Effector memory CD8-positive, alpha-beta T cell (primary cell): ENCODE data around the gene CILP.
"Not testable (repeated sequence)": the region's sequence is repeated elsewhere in the genome, so short reads cannot be mapped to it uniquely, and the experiment has no call there.

Experiments used
- ATAC-seq: fragments of 150-1000 bp; cut with Tn5 transposase; replicated peaks from 2 replicates; pipeline ENCODE4 v1.10.0; 2021; ENCODE audit warnings: mild to moderate bottlenecking, moderate library complexity
- DNase-seq, 3 experiments: peaks; one replicate each; pipeline ENCODE4 v3.0.0; 2021
- H3K27ac Mint-ChIP-seq, 2 donors: one replicate each; pipeline ENCODE4 v1.8.0; 2022; ENCODE audit warnings: mild to moderate bottlenecking in 2 of 2, mixed read lengths in 2 of 2, moderate library complexity in 2 of 2
- H3K27me3 Mint-ChIP-seq, 2 donors: one replicate each; pipeline ENCODE4 v1.8.0; 2022; ENCODE audit warnings: mixed read lengths in 2 of 2
- H3K36me3 Mint-ChIP-seq: one replicate; pipeline ENCODE4 v1.8.0; 2022; ENCODE audit warnings: mild to moderate bottlenecking, moderate library complexity, mixed read lengths; ENCODE audit not compliant: insufficient read depth
- H3K4me1 Mint-ChIP-seq, 2 donors: one replicate each; pipeline ENCODE4 v1.8.0; 2022; ENCODE audit warnings: low read depth in 2 of 2, mixed read lengths in 2 of 2
- H3K4me3 Mint-ChIP-seq, 2 donors: one replicate each; pipeline ENCODE4 v1.8.0; 2022; ENCODE audit warnings: mild to moderate bottlenecking in 2 of 2, mixed read lengths in 2 of 2, moderate library complexity in 2 of 2
- H3K9me3 Mint-ChIP-seq, 2 donors: one replicate each; pipeline ENCODE4 v1.8.0; 2022; ENCODE audit warnings: mixed read lengths in 2 of 2

Gene CILP

GRCh38 chr15:65195548-65195923 is 15.7 kb downstream of the CILP start:
- Mint-ChIP-seq H3K9me3 (no peaks in the 10 kb centered on the region), H3K27me3 (no peaks in the 10 kb centered on the region), H3K4me3 (no peak overlapping the region), H3K36me3 (no peaks in the 10 kb centered on the region), H3K4me1 (peaks cover 0 to 1% of the 10 kb centered on the region in 2 donors), H3K27ac (no peak overlapping the region)
- DNase-seq (no peak), ATAC-seq (no peak)

GRCh38 chr15:65194826-65195547 is 16.3 kb downstream of the CILP start:
- no peak for ATAC-seq
- no peaks in the 10 kb centered on the region for H3K36me3 Mint-ChIP-seq
- no peak overlapping the region for H3K4me3 Mint-ChIP-seq
- H3K27me3 Mint-ChIP-seq = no peaks in the 10 kb centered on the region
- H3K9me3 Mint-ChIP-seq = no peaks in the 10 kb centered on the region
- DNase-seq = no peak
- H3K4me1 Mint-ChIP-seq = peaks cover 0 to 1% of the 10 kb centered on the region in 2 donors
- no peak overlapping the region for H3K27ac Mint-ChIP-seq

GRCh38 chr15:65192016-65192415 is 19.3 kb downstream of the CILP start:
- no peaks in the 10 kb centered on the region for H3K36me3 Mint-ChIP-seq
- H3K27ac Mint-ChIP-seq = no peak overlapping the region
- no peaks in the 10 kb centered on the region for H3K9me3 Mint-ChIP-seq
- DNase-seq (no peak), ATAC-seq (no peak)
- peaks cover 0 to 1% of the 10 kb centered on the region in 2 donors for H3K4me1 Mint-ChIP-seq
- no peak overlapping the region for H3K4me3 Mint-ChIP-seq
- no peaks in the 10 kb centered on the region for H3K27me3 Mint-ChIP-seq

- peaks cover 7% of the 10 kb centered on the region in 2 donors for H3K4me1 Mint-ChIP-seq
- H3K9me3 Mint-ChIP-seq = no peaks in the 10 kb centered on the region
- DNase-seq (no peak), ATAC-seq (no peak)
- H3K4me3 Mint-ChIP-seq = no peak overlapping the region
- no peak overlapping the region for H3K27ac Mint-ChIP-seq
- H3K27me3 Mint-ChIP-seq = no peaks in the 10 kb centered on the region
- peaks cover 4% of the 10 kb centered on the region for H3K36me3 Mint-ChIP-seq
Measured at GRCh38 chr15:65189102-65189740, 22.1 kb downstream of the CILP start.

GRCh38 chr15:65188472-65188871 is 22.8 kb downstream of the CILP start:
- H3K36me3 Mint-ChIP-seq, DNase-seq, H3K9me3 Mint-ChIP-seq, ATAC-seq, H3K4me3 Mint-ChIP-seq, H3K27ac Mint-ChIP-seq, H3K27me3 Mint-ChIP-seq: not testable (repeated sequence)
- peaks cover 11 to 13% of the 10 kb centered on the region in 2 donors for H3K4me1 Mint-ChIP-seq

- Mint-ChIP-seq H3K4me1 (peaks cover 14 to 27% of the 10 kb centered on the region in 2 donors), H3K27me3 (no peaks in the 10 kb centered on the region), H3K36me3 (peaks cover 16% of the 10 kb centered on the region), H3K9me3 (no peaks in the 10 kb centered on the region), H3K4me3 (peak within 1 kb of the TSS; percentile 84 to 93), H3K27ac (peak within 1 kb of the TSS; percentile 92 to 98)
- DNase-seq = peak; percentile 83 to 87 (median 85)
- ATAC-seq = peak; percentile 95
Measured at GRCh38 chr15:65184868-65185717, 26.2 kb downstream of the CILP start, which contains the start of gene CLPX. TSS of gene CLPX (minus strand) at chr15:65185342. CDS start at chr15:65185153, 189 bp downstream.

GRCh38 chr15:65184305-65184867 is 26.9 kb downstream of the CILP start:
- ATAC-seq (no peak), DNase-seq (peak; percentile 12 to 33 (median 15))
- H3K27me3 Mint-ChIP-seq = no peaks in the 10 kb centered on the region
- H3K27ac Mint-ChIP-seq = peak overlapping the region; percentile 92 to 98
- peak overlapping the region; percentile 84 to 93 for H3K4me3 Mint-ChIP-seq
- H3K36me3 Mint-ChIP-seq = peaks cover 23% of the 10 kb centered on the region
- peaks cover 14 to 27% of the 10 kb centered on the region in 2 donors for H3K4me1 Mint-ChIP-seq
- H3K9me3 Mint-ChIP-seq = no peaks in the 10 kb centered on the region

- Mint-ChIP-seq H3K9me3 (no peaks in the 10 kb centered on the region), H3K4me1 (peaks cover 14 to 27% of the 10 kb centered on the region in 2 donors), H3K4me3 (peak overlapping the region; percentile 84 to 93), H3K27me3 (no peaks in the 10 kb centered on the region), H3K36me3 (peaks cover 26% of the 10 kb centered on the region), H3K27ac (peak overlapping the region; percentile 92 to 98)
- ATAC-seq = no peak
- no peak for DNase-seq
Measured at GRCh38 chr15:65183865-65184159, 27.5 kb downstream of the CILP start.

- Mint-ChIP-seq H3K27me3 (no peaks in the 10 kb centered on the region), H3K27ac (peak overlapping the region; percentile 92 to 98), H3K9me3 (no peaks in the 10 kb centered on the region), H3K36me3 (peaks cover 34% of the 10 kb centered on the region), H3K4me3 (peak overlapping the region; percentile 84 to 93), H3K4me1 (peaks cover 14 to 27% of the 10 kb centered on the region in 2 donors)
- DNase-seq (no peak), ATAC-seq (no peak)
Measured at GRCh38 chr15:65182538-65182937, 28.7 kb downstream of the CILP start.

- not testable (repeated sequence) for H3K9me3 Mint-ChIP-seq, H3K27me3 Mint-ChIP-seq, H3K27ac Mint-ChIP-seq, ATAC-seq, DNase-seq
- Mint-ChIP-seq H3K4me3 (peak overlapping the region; percentile 1 to 47), H3K4me1 (peaks cover 14 to 27% of the 10 kb centered on the region in 2 donors), H3K36me3 (peaks cover 42% of the 10 kb centered on the region)
Measured at GRCh38 chr15:65181582-65182353, 29.5 kb downstream of the CILP start.

- H3K4me3 Mint-ChIP-seq = no peak overlapping the region
- H3K9me3 Mint-ChIP-seq = no peaks in the 10 kb centered on the region
- H3K4me1 Mint-ChIP-seq = peaks cover 8 to 22% of the 10 kb centered on the region in 2 donors
- no peaks in the 10 kb centered on the region for H3K27me3 Mint-ChIP-seq
- DNase-seq (no peak), ATAC-seq (no peak)
- H3K27ac Mint-ChIP-seq = no peak overlapping the region
- H3K36me3 Mint-ChIP-seq = peaks cover 56% of the 10 kb centered on the region
Measured at GRCh38 chr15:65180167-65180566, 31.1 kb downstream of the CILP start.

GRCh38 chr15:65177901-65178300 is 33.4 kb downstream of the CILP start:
- no peak for ATAC-seq
- Mint-ChIP-seq H3K9me3 (no peaks in the 10 kb centered on the region), H3K36me3 (peaks cover 60% of the 10 kb centered on the region), H3K4me3 (no peak overlapping the region), H3K27ac (peak overlapping the region; percentile 32 to 35), H3K27me3 (no peaks in the 10 kb centered on the region), H3K4me1 (peaks cover 2 to 9% of the 10 kb centered on the region in 2 donors)
- no peak for DNase-seq

GRCh38 chr15:65176056-65176455 is 35.2 kb downstream of the CILP start:
- Mint-ChIP-seq H3K4me3 (no peak overlapping the region), H3K27ac (no peak overlapping the region), H3K36me3 (peaks cover 67% of the 10 kb centered on the region), H3K27me3 (no peaks in the 10 kb centered on the region), H3K4me1 (peaks cover 0 to 2% of the 10 kb centered on the region in 2 donors), H3K9me3 (no peaks in the 10 kb centered on the region)
- ATAC-seq (no peak), DNase-seq (no peak)
